ENCODE results near the gene ALDH1B1. TPM values are rescaled to one million over a fixed set of nuclear protein-coding genes. Genes with fewer than 3 reads are reported as not detected.

ALDH1B1 gene
- total and polyA plus RNA-seq, 5 donors, result 11.5 to 27.2 (median 13.5) TPM

GRCh38 chr9:38387751-38388150 is 4.8 kb upstream of the ALDH1B1 start:
- Histone ChIP-seq H3K27ac (ENCODE audit: low read length) (no peak overlapping the region), H3K4me3 (ENCODE audit: low read length) (no peak overlapping the region), H3K9me3 (ENCODE audit: control insufficient read depth, low read length) (peaks cover 3% of the 10 kb centered on the region), H3K4me1 (ENCODE audit: control insufficient read depth, insufficient read depth, low read length) (no peaks in the 10 kb centered on the region), H3K27me3 (ENCODE audit: control insufficient read depth, insufficient read depth) (no peaks in the 10 kb centered on the region)
- intact Hi-C loops (cut with DNase I), result no loop called here
- DNase-seq (no peak), ATAC-seq (no peak)
- 95% methylated on average over 4 of the region's 4 CpGs for WGBS

- DNase-seq, result peak in 1 of 3 donors; percentile 64
- WGBS, result 63% methylated on average over 7 of the region's 7 CpGs
- intact Hi-C loops (cut with DNase I), result no loop called here
These were observed 3.9 kb upstream of the ALDH1B1 start for GRCh38 chr9:38388283-38389223.

GRCh38 chr9:38389313-38389712 is 3.2 kb upstream of the ALDH1B1 start:
- Histone ChIP-seq H3K27ac (ENCODE audit: low read length) (no peak overlapping the region), H3K27me3 (ENCODE audit: control insufficient read depth, insufficient read depth) (no peaks in the 10 kb centered on the region), H3K4me1 (ENCODE audit: control insufficient read depth, insufficient read depth, low read length) (peaks cover 5% of the 10 kb centered on the region), H3K9me3 (ENCODE audit: control insufficient read depth, low read length) (peaks cover 3% of the 10 kb centered on the region), H3K4me3 (ENCODE audit: low read length) (no peak overlapping the region)
- no peak for ATAC-seq
- 27% methylated on average over 4 of the region's 4 CpGs for WGBS
- intact Hi-C loops (cut with DNase I), result no loop called here
- no peak for DNase-seq

More at GRCh38 chr9:38388283-38389223, 3.9 kb upstream of the ALDH1B1 start:
- Histone ChIP-seq H3K4me1 (ENCODE audit: control insufficient read depth, insufficient read depth, low read length) (peaks cover 5% of the 10 kb centered on the region), H3K4me3 (ENCODE audit: low read length) (no peak overlapping the region), H3K27ac (ENCODE audit: low read length) (no peak overlapping the region), H3K9me3 (ENCODE audit: control insufficient read depth, low read length) (peaks cover 3% of the 10 kb centered on the region), H3K27me3 (ENCODE audit: control insufficient read depth, insufficient read depth) (no peaks in the 10 kb centered on the region)
- peak in 1 of 2 donors; percentile 44 for ATAC-seq

DNA sequence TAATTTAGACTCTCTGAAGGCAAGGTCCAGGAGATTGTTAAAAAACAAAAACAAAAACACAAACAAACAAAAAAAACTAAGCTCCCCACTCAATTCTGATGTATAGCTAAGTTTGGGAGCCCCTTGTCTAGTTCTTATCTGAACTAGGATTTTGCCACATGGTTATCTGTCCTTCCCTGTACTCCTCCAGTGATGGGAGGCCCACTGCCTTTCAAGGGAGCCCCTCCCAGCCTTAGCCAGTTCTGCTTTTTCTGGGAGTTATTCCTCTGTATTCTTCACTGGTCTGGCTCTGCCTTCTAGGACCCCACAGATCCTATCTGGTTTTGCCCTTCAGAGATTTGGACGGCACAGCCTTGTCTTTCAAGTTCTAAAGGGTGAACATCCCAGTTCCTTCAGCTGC is 2.1 kb upstream of the ALDH1B1 start:
- Histone ChIP-seq H3K9me3 (ENCODE audit: control insufficient read depth, low read length) (peaks cover 3% of the 10 kb centered on the region), H3K27ac (ENCODE audit: low read length) (no peak overlapping the region), H3K27me3 (ENCODE audit: control insufficient read depth, insufficient read depth) (no peaks in the 10 kb centered on the region), H3K4me3 (ENCODE audit: low read length) (no peak overlapping the region), H3K4me1 (ENCODE audit: control insufficient read depth, insufficient read depth, low read length) (peaks cover 5% of the 10 kb centered on the region)
- ATAC-seq (no peak), DNase-seq (no peak)
- WGBS, result 68% methylated on average over 1 of the region's 1 CpG
- intact Hi-C loops (cut with DNase I), result no loop called here

DNA sequence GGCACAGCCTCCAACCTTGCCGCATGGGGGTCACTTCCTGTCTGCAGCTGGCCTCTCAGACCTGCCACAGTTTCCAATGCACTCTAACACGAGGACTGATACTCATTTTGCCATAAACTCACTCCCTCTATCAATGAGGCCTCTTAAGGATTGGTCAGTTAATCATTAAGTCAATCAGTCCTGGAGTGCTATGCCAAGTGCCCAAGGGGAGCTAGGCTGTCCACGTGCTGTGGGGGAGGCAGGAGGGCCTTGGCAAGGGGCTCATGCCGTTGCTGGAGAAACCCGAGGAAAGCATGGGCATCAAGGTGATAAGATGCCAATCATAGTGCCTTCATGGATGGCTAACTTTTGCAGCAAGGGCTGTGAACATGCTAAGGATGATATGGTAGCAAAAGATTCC is 1.7 kb upstream of the ALDH1B1 start:
- H3K4me3 ChIP-seq (ENCODE audit: low read length), result no peak overlapping the region
- DNase-seq (no peak), ATAC-seq (no peak)
- H3K27ac ChIP-seq (ENCODE audit: low read length), result no peak overlapping the region
- H3K9me3 ChIP-seq (ENCODE audit: control insufficient read depth, low read length), result no peaks in the 10 kb centered on the region
- H3K4me1 ChIP-seq (ENCODE audit: control insufficient read depth, insufficient read depth, low read length), result peaks cover 5% of the 10 kb centered on the region
- 65% methylated on average over 5 of the region's 5 CpGs for WGBS
- intact Hi-C loops (cut with DNase I), result no loop called here
- no peaks in the 10 kb centered on the region for H3K27me3 ChIP-seq (ENCODE audit: control insufficient read depth, insufficient read depth)

- 87% methylated on average over 18 of the region's 18 CpGs for WGBS
- DNase-seq (no peak), ATAC-seq (no peak)
- Histone ChIP-seq H3K27me3 (ENCODE audit: control insufficient read depth, insufficient read depth) (no peaks in the 10 kb centered on the region), H3K27ac (ENCODE audit: low read length) (no peak overlapping the region), H3K9me3 (ENCODE audit: control insufficient read depth, low read length) (no peaks in the 10 kb centered on the region), H3K4me3 (ENCODE audit: low read length) (no peak overlapping the region), H3K4me1 (ENCODE audit: control insufficient read depth, insufficient read depth, low read length) (peaks cover 5% of the 10 kb centered on the region)
- intact Hi-C loops (cut with DNase I), result no loop called here
These were observed 1.0 kb upstream of the ALDH1B1 start for GRCh38 chr9:38391278-38392118.

- H3K4me1 ChIP-seq (ENCODE audit: control insufficient read depth, insufficient read depth, low read length), result peaks cover 5% of the 10 kb centered on the region
- WGBS, result 7% methylated on average over 9 of the region's 9 CpGs
- H3K4me3 ChIP-seq (ENCODE audit: low read length), result peak overlapping the region; percentile 77
- H3K9me3 ChIP-seq (ENCODE audit: control insufficient read depth, low read length), result no peaks in the 10 kb centered on the region
- no peaks in the 10 kb centered on the region for H3K27me3 ChIP-seq (ENCODE audit: control insufficient read depth, insufficient read depth)
- ATAC-seq (no peak), DNase-seq (no peak)
- no peak overlapping the region for H3K27ac ChIP-seq (ENCODE audit: low read length)
- intact Hi-C loops (cut with DNase I), result no loop called here
These were observed 760 bp downstream of the ALDH1B1 start for GRCh38 chr9:38393128-38393796.

- Histone ChIP-seq H3K4me3 (ENCODE audit: low read length) (no peak overlapping the region), H3K27ac (ENCODE audit: low read length) (no peak overlapping the region)
- intact Hi-C loops (cut with DNase I), result no loop called here
These were observed 1.9 kb downstream of the ALDH1B1 start for GRCh38 chr9:38394416-38394815.

GRCh38 chr9:38395653-38396370 is 3.3 kb downstream of the ALDH1B1 start:
- intact Hi-C loops (cut with DNase I), result no loop called here

More at GRCh38 chr9:38394416-38394815, 1.9 kb downstream of the ALDH1B1 start:
- no peaks in the 10 kb centered on the region for H3K27me3 ChIP-seq (ENCODE audit: control insufficient read depth, insufficient read depth)
- no peaks in the 10 kb centered on the region for H3K9me3 ChIP-seq (ENCODE audit: control insufficient read depth, low read length)
- 91% methylated on average over 9 of the region's 9 CpGs for WGBS
- peaks cover 5% of the 10 kb centered on the region for H3K4me1 ChIP-seq (ENCODE audit: control insufficient read depth, insufficient read depth, low read length)
- no peak for ATAC-seq
- no peak for DNase-seq

DNA sequence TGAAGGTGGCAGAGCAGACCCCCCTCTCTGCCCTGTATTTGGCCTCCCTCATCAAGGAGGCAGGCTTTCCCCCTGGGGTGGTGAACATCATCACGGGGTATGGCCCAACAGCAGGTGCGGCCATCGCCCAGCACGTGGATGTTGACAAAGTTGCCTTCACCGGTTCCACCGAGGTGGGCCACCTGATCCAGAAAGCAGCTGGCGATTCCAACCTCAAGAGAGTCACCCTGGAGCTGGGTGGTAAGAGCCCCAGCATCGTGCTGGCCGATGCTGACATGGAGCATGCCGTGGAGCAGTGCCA is 3.8 kb downstream of the ALDH1B1 start:
- H3K4me1 ChIP-seq (ENCODE audit: control insufficient read depth, insufficient read depth, low read length), result peaks cover 5% of the 10 kb centered on the region
- no peaks in the 10 kb centered on the region for H3K9me3 ChIP-seq (ENCODE audit: control insufficient read depth, low read length)
- 87% methylated on average over 10 of the region's 10 CpGs for WGBS
- no peak for ATAC-seq
- no peak overlapping the region for H3K27ac ChIP-seq (ENCODE audit: low read length)
- H3K27me3 ChIP-seq (ENCODE audit: control insufficient read depth, insufficient read depth), result no peaks in the 10 kb centered on the region
- intact Hi-C loops (cut with DNase I), result no loop called here
- H3K4me3 ChIP-seq (ENCODE audit: low read length), result no peak overlapping the region
- peak in 1 of 3 donors; percentile 37 for DNase-seq

More at GRCh38 chr9:38395653-38396370, 3.3 kb downstream of the ALDH1B1 start:
- Histone ChIP-seq H3K27ac (ENCODE audit: low read length) (no peak overlapping the region), H3K4me3 (ENCODE audit: low read length) (no peak overlapping the region), H3K4me1 (ENCODE audit: control insufficient read depth, insufficient read depth, low read length) (peaks cover 5% of the 10 kb centered on the region), H3K9me3 (ENCODE audit: control insufficient read depth, low read length) (no peaks in the 10 kb centered on the region), H3K27me3 (ENCODE audit: control insufficient read depth, insufficient read depth) (no peaks in the 10 kb centered on the region)
- no peak for DNase-seq
- no peak for ATAC-seq
- WGBS, result 95% methylated on average over 30 of the region's 30 CpGs

Data from right cardiac atrium (tissue), 5 donors.